ENCODE data around the gene ZCWPW1.
"Not testable (repeated sequence)": the region's sequence is repeated elsewhere in the genome, so short reads cannot be mapped to it uniquely, and the experiment has no call there.

The ZCWPW1 gene

GRCh38 chr7:100369105-100369504 is 59.4 kb downstream of the ZCWPW1 start:
- H3K9me3 ChIP-seq (ENCODE audit: severe bottlenecking) = no peaks in the 10 kb centered on the region
- no peak for TF ChIP-seq CTCF (IDR thresholded peaks at IDR 0.05; ENCODE audit: low read depth, low read length)
- no peak overlapping the region for H3K27ac ChIP-seq
- no peak for DNase-seq
- peaks cover 24% of the 10 kb centered on the region for H3K36me3 ChIP-seq
- no peak overlapping the region for H3K4me3 ChIP-seq (ENCODE audit: low read depth, low read length)
- H3K27me3 ChIP-seq (ENCODE audit: insufficient read depth, low read depth, severe bottlenecking) = no peaks in the 10 kb centered on the region

- H3K27ac ChIP-seq = no peak overlapping the region
- no peak for DNase-seq
- peaks cover 35% of the 10 kb centered on the region for H3K36me3 ChIP-seq
- no peaks in the 10 kb centered on the region for H3K9me3 ChIP-seq (ENCODE audit: severe bottlenecking)
- no peak for TF ChIP-seq CTCF (IDR thresholded peaks at IDR 0.05; ENCODE audit: low read depth, low read length)
- no peak overlapping the region for H3K4me3 ChIP-seq (ENCODE audit: low read depth, low read length)
- H3K27me3 ChIP-seq (ENCODE audit: insufficient read depth, low read depth, severe bottlenecking) = no peaks in the 10 kb centered on the region
Measured at GRCh38 chr7:100367676-100368613, 60.6 kb downstream of the ZCWPW1 start.

- no peak for TF ChIP-seq CTCF (IDR thresholded peaks at IDR 0.05; ENCODE audit: low read depth, low read length)
- H3K27ac ChIP-seq = no peak overlapping the region
Measured at GRCh38 chr7:100367251-100367620, 61.3 kb downstream of the ZCWPW1 start.

GRCh38 chr7:100366411-100367250 is 61.9 kb downstream of the ZCWPW1 start:
- no peak for DNase-seq
- Histone ChIP-seq H3K27ac (no peak overlapping the region), H3K4me3 (ENCODE audit: low read depth, low read length) (no peak overlapping the region)

More at GRCh38 chr7:100367251-100367620, 61.3 kb downstream of the ZCWPW1 start:
- Histone ChIP-seq H3K27me3 (ENCODE audit: insufficient read depth, low read depth, severe bottlenecking) (no peaks in the 10 kb centered on the region), H3K36me3 (peaks cover 36% of the 10 kb centered on the region), H3K4me3 (ENCODE audit: low read depth, low read length) (no peak overlapping the region), H3K9me3 (ENCODE audit: severe bottlenecking) (no peaks in the 10 kb centered on the region)
- DNase-seq = no peak

GRCh38 chr7:100365998-100366367 is 62.5 kb downstream of the ZCWPW1 start:
- not testable (repeated sequence) for H3K27ac ChIP-seq, DNase-seq

More at GRCh38 chr7:100366411-100367250, 61.9 kb downstream of the ZCWPW1 start:
- Histone ChIP-seq H3K36me3 (peaks cover 42% of the 10 kb centered on the region), H3K27me3 (ENCODE audit: insufficient read depth, low read depth, severe bottlenecking) (no peaks in the 10 kb centered on the region), H3K9me3 (ENCODE audit: severe bottlenecking) (no peaks in the 10 kb centered on the region)
- TF ChIP-seq CTCF (IDR thresholded peaks at IDR 0.05; ENCODE audit: low read depth, low read length) = no peak

GRCh38 chr7:100364480-100364879 is 64.0 kb downstream of the ZCWPW1 start:
- no peak for TF ChIP-seq CTCF (IDR thresholded peaks at IDR 0.05; ENCODE audit: low read depth, low read length)
- no peak overlapping the region; the same call in 1 of the 2 replicates for H3K27ac ChIP-seq
- H3K36me3 ChIP-seq = peaks cover 63% of the 10 kb centered on the region

More at GRCh38 chr7:100365998-100366367, 62.5 kb downstream of the ZCWPW1 start:
- H3K36me3 ChIP-seq = peaks cover 49% of the 10 kb centered on the region
- not testable (repeated sequence) for H3K27me3 ChIP-seq (ENCODE audit: insufficient read depth, low read depth, severe bottlenecking); H3K9me3 ChIP-seq (ENCODE audit: severe bottlenecking); H3K4me3 ChIP-seq (ENCODE audit: low read depth, low read length)

GRCh38 chr7:100363797-100364196 is 64.7 kb downstream of the ZCWPW1 start:
- not testable (repeated sequence) for DNase-seq; H3K27me3 ChIP-seq (ENCODE audit: insufficient read depth, low read depth, severe bottlenecking); H3K9me3 ChIP-seq (ENCODE audit: severe bottlenecking); H3K4me3 ChIP-seq (ENCODE audit: low read depth, low read length); H3K27ac ChIP-seq
- H3K36me3 ChIP-seq = peaks cover 66% of the 10 kb centered on the region

More at GRCh38 chr7:100364480-100364879, 64.0 kb downstream of the ZCWPW1 start:
- Histone ChIP-seq H3K9me3 (ENCODE audit: severe bottlenecking) (no peaks in the 10 kb centered on the region), H3K27me3 (ENCODE audit: insufficient read depth, low read depth, severe bottlenecking) (no peaks in the 10 kb centered on the region), H3K4me3 (ENCODE audit: low read depth, low read length) (no peak overlapping the region)
- DNase-seq = no peak
